Activated naive CD4-positive, alpha-beta T cell treated with Interleukin-2 at 50 U/mL for 16 hours (primary cell): Measurements from ENCODE around the gene TBKBP1.
"Not testable (repeated sequence)": the region's sequence is repeated elsewhere in the genome, so short reads cannot be mapped to it uniquely, and the experiment has no call there.

ENCODE experiments used
- DNase-seq: peaks from one replicate; pipeline ENCODE4 v3.0.0-alpha.2; 2020

Gene TBKBP1

DNA sequence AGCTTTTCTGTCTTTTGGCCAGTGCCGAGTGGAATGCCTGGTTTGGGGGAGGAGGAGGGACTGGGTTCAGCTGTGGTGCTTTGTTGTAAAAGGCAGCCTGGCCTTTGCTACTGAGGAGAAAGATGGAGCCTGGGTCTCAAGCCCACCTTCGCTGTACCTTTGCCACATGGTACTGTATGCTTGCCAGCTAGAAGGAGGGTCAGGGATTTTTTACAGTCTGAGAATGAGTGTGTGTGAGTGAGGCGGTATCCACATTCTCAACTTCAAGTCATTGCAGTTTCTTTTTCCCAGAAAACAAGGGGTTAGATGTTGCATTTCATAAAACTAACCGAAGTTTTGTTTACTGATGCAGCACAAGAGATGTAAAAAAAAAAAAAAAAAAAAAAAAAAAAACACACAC, 11.2 kb upstream of the TBKBP1 start:
- not testable (repeated sequence) for DNase-seq

DNA sequence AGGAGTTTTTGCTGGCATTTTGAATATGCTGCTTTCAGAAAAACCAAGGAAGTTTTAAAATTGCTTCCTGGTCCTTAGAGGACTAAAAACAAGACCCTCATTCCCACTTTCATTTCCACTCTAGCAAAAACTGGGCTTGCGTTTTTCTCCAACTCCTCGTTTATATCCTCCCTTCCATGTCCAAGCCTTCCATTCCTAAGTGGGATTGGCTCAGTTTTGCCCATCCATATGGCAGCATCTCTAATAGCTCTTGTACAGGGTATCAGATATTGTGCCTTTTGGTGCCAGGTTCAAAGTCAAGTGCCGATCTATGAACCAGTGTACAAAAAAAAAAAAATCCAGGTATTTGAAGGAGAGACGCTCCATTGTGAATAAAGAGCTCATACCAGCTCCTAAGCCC, 9.9 kb upstream of the TBKBP1 start:
- DNase-seq = no peak

DNA sequence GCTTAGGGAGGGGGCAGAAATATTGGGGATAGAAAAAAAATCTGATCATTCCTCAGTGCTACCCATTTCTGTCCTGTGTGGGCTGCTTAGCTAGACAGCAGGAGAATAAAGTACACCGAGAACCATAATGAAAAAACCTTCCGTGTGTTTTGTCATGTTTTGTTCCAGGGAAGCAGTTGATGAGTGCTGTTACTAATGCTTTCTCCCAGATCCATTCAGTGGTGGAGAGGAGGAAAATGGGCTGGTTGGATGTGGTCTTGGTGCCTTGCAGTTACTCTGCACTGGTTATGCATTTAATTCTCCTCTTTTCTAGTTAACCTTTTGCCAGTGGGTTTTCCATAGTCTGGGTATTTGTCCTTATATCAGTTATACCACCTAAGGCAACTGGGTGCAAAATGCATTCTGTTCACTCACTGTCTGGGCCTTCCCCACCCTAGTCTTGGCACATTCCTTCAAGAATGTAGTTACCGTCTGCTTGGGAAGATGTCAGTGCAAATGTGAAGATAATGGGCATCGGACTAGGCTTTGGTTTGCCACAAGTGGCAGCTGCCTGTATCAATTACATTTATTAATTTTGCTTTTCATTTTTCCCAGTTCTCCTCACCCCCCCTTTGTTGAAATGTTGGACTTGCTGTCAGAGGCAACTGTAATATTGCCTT, 9.3 kb upstream of the TBKBP1 start:
- no peak for DNase-seq

DNA sequence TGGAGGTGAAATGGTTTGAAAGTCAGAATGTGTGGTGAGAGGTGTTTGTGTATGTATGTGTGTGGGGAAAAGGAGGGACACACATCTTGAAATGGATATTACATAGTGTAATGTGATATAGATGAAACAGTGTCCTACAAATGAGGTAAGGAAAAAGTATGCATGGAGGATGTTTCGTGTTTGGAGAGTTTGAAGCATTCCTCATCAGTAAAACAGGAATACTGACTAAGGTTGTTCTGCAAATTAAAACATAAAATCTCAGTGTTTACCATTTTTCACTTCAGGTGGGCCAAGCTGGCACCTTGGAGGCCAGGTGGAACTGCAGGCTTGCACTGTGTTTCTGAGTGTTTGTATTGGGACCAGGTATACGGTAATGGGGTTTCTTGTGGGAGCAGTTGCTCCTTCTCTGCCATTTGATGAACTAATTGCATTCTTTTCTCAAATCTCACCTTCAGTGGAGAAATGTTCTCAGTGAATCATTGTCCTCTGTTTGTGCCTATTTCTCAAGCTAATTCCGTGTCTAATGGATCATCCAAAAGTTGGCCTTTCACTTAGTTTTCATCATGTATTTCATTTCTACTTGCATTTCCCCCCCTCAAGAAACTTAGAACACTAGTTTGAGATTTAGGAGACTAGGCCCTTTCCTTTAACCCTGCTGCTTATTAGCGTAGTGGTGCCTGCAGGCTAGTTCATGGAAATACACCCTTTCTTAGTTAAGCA, 8.2 kb upstream of the TBKBP1 start:
- no peak for DNase-seq

DNA sequence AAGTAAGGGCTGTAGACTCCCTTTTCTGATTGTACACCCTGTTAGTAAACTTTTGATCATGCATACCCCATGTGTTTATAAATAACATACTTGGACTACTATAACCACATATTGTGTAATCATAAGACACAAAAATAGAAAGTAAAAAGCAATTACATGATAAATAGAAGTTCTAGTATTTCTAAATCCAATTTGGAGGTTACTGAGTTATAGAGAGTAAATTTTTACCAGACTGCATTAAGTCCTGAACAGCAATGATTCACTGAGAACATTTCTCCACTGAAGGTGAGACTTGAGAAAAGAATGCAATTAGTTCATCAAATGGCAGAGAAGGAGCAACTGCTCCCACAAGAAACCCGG, 7.7 kb upstream of the TBKBP1 start:
- DNase-seq = no peak

DNA sequence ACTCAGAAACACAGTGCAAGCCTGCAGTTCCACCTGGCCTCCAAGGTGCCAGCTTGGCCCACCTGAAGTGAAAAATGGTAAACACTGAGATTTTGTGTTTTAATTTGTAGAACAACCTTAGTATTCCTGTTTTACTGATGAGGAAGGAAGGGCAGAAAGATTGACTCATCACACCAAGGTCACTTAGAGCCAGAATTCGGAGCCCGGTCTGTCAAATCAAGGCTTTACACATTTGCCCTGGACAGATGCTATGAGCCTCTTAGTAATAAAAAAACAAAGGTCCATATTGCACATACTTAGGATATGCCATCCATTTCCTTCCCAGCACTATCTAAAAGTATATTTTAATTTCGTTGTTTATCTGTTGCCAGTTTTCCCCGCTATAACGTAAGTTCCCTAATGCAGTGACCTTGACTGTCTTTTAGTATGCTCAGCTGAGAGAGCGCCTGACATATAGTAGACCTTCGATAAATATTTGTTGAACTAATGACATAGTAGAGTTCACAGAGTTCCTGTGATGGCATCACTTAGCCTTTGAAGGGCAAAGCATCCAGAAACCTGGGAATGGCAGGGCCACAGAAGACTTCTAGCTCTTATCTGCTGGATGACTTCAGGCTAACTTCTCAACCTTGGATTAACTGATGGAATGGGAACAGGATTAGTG, 7.2 kb upstream of the TBKBP1 start:
- no peak for DNase-seq

DNA sequence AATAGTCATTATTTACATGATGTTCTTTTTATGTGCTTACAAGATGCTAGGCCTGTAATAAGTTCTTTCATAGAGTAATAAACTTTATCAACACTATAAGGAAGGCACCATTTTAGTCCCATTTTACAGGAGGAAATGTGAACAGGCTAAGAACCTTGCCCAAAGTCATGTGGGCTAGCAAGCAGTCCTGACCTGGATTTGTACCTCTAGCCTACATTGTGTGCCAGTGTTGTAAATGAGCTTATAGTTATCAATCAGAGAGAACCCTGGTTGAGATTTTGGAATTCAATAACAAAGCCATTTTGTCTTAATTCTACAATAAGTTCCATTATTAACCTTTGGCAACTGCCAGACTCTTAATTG, 6.7 kb upstream of the TBKBP1 start:
- DNase-seq = no peak

DNA sequence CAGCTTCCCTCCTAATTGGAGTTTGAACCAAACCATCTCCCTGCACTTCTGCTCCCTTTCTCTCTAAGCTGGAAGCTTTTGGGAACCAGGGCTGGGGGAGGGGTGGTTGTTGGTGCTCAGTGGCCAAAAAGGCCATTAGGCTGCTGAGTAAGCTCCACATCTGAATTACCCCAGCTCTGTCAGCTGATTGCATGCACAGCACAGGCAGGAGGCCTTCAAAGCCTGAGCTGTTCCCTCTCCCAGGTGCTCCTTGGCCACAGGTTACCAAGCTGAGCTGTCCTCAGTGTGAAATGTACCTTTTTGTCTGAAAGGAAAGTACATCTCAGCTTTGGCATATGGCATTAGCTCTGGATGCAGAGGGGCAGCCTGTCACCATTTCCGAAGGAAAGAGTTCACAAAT, 6.2 kb upstream of the TBKBP1 start:
- DNase-seq = no peak

DNA sequence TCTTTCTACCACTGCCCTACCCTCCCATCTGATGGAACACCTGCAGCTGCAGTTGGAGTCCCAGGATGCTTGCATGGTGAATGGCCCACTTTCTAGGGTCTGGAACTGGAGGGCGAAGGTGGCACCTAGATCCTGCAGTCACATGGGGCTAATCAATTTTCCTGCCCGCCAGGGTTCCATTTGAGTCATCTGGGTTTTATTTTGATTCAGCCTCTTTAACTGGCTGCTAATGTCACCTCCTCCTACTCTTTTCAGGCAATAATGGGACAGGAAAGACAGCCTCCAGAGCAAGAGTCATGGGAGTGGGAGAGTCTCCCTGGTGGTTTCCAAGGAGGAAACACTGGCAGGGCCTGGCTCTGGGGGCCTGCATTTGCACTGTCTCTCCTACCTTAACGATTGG, 3.8 kb upstream of the TBKBP1 start:
- no peak for DNase-seq

DNA sequence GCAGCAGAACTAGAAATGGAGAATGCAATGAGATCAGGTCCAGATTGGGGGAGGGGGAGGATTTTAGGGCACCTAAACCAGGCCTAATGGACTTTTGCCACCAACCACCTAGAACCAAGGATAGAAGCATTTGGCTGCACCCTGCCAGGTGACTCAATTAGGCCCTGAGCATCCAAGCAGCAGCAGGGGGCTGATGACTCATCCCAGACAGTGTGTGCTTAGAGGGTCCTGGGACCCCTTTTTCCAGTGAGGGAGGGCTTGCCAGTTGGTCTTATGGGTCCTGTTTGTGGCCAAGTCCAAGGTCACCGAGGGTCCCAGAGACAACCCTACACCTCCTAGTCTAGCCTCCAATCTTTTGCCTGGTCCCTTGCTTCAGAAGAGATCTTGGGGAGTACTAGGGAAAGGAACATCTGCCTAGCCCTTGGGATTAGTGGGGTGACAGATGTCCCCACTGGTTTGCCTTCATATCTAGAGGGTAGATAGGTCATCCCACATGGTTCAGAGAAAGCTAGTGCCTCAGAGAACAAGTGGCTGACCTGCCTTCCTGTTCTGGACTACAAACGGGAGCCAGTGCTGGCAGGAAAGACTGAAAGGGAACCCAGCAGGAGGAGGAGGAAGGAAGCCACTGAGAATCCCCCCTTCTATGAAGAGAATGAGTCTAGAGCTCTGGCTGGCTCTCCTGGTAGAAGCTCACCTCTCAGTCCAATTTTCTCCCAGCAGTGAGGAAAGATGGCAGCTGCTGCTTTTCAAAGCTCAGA, 1.6 kb upstream of the TBKBP1 start:
- DNase-seq = no peak

DNA sequence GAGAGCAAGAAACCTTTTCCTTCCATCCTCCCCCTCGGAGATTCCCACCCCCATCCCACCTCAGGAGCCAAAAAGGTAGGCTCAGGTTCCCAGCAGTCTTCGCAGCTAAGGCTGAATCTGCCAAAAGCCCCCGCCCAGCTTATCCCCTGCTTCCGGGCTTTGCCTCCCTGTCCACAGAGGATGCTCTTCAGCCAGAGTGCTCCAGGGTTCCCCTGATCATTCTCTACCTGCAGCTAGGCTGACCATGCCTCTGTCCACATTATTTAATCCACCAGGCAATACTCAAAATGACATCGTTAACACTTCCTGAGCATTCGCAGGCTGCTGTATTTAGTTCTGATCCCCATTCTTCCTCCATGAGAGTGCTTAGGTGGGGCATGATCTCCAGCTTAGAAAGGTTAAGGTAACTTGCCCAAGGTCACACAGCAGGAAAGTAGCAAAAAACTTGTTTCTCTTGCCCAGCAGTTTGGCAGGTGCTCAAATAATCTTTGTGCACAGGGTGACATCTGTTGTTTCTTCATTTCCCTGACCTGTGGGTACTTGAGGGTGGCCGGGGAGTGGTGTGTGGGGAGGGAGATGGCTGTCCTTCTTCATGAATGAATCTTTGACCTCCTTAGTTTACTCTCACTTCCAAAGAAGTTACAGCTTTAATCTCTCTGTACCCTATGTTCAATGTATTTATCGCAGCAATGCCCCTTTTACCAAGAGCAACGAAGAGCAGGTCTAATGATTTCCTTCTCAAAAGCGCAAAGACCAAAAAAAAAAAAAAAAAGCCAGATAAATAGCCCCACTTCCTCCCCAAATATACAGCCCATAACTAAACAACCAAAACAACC, 848 bp upstream of the TBKBP1 start:
- DNase-seq = no peak

DNA sequence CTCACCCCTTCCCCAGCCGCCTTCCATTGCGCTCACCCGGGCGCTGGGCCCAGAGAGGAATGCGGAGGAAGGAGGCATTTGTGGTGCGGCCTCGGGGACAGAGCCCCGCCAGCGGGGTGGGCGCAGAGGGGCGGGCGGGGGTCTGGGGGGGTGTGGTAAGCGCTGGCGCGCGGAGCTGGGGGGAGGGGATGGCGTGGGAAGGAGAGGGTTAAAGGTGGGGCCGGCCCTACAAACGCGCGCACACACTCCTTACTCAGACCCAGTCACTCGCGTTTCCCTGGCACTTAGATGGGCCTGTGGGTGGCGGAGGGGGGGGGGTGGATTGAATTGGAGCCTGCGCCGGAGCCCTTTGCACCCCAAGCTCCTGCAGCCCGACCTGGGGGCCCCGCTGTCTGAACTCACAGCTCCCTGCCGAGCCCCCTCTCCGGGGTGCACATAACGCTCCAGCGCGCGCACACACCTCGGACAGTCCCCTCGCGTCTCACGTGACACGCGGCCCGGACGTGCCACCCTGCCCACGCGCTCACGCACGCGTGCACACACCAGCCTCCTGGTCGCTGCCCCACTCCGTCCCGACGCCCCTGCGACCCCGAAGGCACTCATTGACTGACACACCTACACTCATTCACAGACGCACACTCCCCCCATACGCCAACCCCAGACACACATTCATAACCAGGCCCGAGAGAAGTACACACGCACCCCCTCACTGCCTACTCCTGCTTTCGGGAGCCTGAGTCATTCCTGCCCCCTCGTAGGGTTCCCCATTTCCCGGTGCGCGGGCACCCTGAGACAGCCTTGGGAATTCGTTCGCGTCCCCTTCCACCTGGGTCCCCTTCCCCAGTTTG, 844 bp downstream of the TBKBP1 start:
- DNase-seq = peak; percentile 68

DNA sequence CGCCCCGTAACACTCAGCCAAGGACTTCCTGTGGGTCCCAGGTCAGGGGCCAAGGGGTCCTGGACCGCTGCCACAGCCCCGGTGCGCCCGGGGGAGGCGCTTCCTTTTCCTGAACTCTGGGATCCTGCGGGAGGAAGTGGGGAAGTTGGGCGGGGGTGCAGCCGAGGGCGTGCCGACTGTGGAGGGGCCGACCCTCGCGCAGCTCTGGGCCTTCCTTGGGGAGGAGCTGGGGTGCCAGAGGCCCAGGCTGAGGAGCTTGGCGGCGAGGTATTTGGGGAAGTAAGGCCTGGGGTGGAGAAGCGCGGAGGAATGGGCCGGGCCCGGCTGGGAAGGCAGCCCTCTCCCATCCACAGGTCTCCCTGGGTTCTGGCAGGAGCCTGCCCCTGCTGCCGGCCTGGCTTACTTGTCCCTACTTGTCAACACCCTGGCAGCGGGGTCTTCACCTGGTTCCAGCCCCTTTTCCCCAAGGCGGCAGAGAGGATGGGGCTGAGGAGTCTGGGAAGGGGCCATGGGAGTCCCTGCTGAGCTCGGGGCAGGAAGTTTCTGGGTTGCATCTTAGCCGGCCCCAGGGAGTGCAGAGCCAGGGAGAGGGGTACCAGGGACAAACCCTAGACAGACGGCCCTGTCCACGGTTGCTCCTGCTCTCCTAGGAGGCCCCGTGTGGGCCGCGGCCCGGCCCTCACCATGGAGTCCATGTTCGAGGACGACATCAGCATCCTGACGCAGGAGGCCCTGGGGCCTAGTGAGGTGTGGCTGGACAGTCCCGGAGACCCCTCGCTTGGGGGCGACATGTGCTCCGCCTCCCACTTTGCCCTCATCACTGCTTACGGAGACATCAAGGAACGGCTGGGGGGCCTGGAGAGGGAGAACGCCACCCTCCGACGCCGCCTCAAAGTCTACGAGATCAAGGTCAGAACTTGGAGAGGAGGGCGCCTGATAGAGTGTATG, 1.7 kb downstream of the TBKBP1 start:
- no peak for DNase-seq

DNA sequence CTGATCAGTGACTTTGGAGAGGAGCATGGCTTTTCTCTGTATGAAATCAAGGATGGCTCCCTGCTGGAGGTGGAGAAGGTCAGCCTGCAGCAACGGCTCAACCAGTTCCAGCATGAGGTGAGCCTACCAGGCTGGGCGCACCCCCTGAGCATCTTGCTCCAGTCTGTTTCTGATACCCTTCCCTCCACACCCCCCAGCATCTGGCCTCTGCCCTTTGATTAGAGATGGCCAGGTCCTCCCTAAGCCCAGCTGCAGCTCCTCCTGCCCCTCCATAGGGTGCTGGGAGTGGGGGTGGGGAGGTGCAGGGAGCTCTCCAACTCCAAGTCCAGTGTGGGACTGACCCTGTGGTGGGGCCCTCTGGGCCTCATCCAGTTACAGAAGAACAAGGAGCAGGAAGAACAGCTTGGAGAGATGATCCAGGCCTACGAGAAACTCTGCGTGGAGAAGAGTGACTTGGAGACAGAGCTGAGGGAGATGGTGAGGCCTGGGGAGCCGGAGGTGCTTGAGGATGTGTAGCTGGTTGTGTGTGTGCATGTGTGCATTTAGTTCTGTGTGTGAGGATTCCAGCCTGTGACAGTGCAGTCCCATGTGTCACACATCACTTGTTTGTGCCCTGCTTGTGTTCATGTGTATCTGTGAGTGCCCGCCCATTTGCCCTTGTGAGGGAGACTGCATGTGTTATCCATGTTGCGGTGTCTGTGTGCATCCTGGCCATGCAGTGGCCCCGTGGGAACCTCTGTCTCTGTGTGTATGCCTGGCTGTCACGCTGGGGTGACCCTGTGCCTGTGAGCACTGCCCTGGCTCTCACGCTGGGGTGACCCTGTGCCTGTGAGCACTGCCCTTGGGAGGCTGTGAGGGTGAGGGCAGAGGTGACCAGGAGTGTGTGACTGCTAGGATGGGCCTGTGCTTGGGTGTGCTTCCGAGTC, 3.0 kb downstream of the TBKBP1 start:
- DNase-seq = no peak

DNA sequence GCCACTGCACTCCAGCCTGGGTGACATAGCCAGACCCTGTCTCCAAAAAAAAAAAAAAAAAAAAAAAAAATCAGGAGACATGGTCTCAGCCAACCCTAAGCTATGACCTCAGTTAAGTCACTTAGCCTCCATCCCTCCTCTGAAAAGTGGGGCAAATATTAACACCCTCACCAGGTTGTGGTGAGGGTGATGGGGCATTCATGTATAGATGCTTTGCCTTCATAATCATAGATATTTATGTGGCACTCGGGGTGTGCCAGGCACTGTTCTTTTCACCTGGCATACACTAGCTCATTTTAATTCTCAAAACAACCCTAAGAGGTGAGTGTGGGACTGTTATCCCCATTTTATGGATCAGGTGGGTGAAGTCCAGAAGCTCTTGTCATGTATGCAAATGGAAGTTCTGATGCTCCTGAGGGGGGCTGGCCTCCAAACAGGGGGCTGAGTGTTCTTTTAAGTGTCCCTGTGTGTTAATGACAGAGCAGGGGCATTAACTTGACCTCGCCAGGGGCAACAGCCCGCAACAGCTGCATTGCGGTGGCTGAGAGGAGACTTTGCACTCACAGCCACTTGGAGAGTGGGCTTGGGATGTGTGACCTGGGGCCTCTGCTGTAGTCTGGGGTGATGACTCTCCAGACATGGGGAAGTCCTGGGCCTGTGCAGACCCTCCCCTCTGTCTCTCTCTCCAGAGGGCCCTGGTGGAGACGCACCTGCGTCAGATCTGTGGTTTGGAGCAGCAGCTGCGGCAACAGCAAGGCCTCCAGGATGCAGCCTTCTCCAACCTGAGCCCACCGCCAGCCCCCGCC, 4.1 kb downstream of the TBKBP1 start:
- no peak for DNase-seq

DNA sequence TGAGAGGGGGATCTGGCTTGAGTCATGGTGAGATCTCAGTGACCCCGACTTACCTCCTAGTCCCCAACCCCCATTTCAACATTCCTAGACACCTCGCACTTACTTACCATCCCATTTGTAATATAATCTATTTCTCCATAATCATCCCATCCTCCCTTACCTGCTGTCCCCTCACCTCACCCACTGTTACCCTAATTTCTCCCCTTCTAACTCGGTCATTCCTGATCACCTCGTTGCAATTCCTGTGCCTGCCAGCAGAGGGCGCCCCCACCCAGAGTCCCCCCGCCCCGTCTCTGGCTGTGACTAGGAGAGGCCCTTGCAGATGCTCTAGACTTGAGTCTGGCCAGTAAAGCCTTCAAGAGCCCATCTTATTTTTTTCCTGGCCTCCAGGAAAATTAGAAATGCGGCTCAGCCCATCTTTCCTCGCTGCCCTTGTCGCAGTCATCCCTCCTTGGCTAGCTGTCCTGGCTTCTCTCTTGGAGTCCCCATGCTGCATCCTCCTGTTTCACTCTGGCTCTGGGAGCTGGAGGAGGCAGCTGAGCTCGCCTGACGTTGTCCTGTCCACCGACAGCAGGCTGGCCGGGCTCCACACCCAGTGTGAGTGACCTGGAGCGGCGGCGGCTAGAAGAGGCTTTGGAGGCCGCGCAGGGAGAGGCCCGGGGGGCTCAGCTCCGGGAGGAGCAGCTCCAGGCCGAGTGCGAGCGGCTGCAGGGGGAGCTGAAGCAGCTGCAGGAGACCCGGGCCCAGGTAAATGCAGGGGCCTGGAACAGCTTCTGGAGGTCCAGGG, 5.0 kb downstream of the TBKBP1 start:
- peak; percentile 87 for DNase-seq

DNA sequence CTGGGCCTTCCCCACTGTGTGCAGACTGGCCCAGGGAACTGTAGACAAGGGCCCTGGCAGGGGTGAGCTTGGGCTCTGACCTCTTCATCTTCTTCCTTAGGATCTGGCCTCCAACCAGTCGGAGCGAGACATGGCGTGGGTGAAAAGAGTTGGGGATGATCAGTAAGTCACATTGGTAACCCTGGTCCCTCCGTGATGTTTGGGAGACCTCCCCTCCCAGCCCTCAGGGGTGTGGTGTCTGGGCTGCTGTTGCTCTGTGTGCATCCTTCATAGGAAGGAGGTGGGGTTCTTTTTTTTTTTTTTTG, 5.5 kb downstream of the TBKBP1 start:
- DNase-seq = no peak
